A204.1 (cell line): ENCODE data around the gene FARS2.

ENCODE experiments used
- FAIRE-seq: peaks from 2 replicates; lab custom pipeline; 2012; peaks lifted over from hg19 to GRCh38; lab: Jason Lieb, UNC

The FARS2 gene

DNA sequence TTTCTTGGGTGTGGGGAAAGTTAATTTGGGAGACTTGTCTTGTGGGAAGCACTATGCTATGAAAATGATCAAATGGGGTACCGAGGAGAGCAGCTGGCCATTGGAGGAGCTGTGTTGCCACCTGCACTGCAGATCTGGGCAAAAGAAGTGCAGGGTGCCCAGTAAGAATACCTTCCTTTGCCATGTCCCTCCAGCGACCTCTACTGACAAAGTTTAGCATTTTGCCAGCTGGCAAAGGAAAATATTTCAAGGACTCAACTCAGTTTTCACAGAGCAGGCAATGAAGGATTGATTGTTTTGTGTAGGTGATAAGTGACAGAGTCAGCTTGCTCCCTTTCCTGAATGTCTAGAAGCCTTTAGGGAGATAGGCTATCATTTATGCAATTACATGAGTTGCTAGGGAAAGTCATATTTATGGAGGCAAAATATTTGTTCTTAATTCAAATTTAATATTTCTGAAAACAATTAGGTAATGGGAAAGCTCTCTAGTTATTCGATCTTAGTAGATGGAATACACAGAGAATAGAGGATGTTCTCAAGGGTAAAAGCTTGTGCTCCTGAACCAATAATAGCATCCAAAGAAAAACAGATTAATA is 118.4 kb downstream of the FARS2 start:
- no peak for FAIRE-seq

DNA sequence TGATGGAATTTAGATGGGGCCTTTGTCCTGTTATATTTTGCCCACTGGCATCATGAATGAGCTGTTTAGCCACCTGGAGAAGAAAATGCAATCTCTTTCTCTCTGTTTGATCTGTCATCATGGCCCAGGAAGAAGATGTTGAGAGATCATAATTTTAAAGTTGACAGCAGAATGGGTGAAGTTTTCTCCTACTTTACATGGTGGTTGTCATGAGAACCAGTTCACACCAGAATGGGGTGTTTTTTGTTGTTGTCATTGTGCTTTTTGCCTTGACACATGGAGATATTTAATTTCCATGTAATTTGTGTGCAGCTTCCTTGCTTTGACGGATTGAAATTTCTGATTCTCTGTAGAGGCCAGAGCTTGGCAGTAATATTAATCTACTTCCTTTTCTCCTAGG is 122.5 kb downstream of the FARS2 start:
- no peak for FAIRE-seq

DNA sequence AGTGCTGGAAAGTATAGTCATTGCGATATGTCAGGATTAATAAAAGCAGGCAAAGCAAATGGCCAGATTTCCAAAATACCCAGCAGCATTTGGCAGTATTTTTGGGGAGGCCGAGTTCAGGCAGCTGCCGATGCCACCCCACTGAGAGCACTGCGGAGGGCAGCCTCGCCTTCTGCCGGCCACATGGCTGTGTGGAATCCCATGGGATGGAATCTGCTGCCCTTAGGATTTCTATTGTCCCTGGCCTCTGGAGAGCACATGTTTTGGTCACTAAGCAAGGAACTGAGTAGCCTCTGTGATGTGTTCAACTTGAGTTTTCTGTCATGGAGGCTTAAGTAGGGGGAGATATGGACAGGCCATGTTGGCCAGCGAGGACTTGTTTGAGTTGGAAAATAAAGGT is 123.0 kb downstream of the FARS2 start:
- no peak for FAIRE-seq

DNA sequence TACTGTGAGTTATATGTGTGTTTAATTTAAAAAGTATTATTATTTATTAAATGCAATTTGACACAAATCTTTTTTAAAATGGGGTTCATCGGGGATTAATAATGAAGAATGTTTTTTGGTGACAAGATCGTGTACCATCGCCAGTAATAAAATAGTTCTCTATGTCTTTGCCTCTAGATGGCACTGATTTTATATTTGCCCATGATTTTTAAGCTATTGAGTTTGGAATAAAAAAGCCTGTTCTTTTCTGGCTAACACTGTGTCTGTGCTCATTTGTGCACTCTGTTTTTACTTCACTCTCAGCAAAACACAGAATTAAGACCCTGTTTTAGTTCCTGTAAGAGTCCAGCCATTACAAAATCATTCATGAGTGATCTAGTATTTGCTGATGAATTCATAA is 127.0 kb downstream of the FARS2 start:
- FAIRE-seq, result no peak

DNA sequence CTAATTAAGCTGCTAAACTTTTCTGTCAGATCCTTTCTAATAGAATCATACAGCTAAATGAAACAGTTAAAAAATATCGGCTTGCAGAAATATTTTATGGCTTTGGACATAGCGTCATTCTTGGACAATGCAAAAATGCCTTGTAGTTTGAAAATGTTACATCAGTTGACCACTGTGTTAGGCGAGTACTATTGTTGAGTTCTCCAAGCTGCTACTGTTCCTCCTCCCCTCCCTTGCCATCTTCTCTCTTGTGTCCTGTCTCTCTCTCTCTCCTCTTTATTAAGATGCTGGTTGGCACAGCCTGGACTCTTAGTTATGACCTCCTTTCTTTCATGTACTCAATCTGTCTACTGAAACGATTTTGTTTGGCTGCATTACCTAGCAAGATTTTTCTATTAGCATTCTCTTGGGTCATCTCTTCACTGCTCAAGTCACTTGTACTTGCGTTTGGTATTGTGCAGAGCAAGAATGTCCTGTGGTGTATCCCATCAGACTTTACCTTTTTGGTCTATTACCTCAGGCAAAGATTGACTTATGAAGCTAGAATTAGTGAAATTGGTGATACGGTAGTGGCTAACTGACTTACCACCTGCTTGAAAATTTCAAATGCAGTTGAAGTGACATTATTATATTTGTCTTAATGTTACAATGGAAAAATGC is 127.9 kb downstream of the FARS2 start:
- FAIRE-seq, result no peak

DNA sequence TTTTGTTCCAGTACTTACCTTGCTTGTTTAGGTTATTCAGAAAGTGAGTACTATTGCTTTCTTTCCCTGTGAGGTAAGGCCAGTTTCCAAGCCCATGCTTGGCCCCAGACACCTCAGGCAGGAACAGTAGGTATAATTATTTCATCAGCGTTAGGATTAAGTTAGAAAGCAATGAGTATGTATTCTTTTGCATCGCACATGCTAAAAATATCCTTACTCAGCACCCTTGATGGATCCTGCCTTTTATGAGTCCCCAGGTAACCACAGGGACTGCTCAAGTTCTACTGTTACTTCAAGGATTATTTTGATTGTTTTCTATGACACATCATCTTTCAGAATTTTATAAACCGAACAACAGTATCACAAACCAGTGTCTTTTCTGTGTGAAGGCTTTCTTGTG is 128.9 kb downstream of the FARS2 start:
- no peak for FAIRE-seq

DNA sequence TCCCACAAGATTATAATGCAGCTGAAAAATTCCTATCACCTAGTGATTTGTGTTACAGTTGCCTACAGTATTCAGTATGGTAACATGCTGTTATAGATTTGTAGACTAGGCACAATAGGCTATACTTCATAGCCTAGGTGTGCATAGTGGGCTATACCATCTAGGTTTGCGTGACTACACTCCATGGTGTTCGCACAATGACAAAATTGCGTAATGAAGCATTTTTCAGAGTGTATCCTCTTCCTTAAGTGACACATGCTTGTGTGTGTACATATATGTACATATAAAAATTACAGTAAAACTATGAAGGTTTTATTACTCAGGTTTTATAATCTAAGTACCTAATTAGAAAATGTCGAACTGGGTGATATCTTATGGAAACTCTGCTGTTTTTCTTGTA is 133.0 kb downstream of the FARS2 start:
- FAIRE-seq, result no peak

DNA sequence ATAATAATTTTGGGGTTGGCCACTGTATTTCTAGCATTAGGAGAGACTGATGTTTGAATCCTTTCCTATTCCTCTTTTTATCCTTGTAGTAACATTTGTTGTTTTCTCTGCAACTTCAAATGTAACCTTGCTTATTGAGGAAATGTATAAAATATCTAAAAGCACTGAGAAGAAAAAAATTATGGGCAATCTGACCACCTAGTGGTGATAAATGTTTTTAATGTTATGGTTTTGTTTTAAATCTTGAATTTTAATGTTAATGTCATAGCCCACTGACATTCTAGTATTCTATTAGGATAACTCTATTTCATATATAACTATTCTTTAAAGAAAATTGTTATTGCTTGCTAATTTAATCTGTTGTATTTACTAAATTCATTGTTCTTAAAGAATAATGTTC is 134.4 kb downstream of the FARS2 start:
- peak; percentile 62 for FAIRE-seq

DNA sequence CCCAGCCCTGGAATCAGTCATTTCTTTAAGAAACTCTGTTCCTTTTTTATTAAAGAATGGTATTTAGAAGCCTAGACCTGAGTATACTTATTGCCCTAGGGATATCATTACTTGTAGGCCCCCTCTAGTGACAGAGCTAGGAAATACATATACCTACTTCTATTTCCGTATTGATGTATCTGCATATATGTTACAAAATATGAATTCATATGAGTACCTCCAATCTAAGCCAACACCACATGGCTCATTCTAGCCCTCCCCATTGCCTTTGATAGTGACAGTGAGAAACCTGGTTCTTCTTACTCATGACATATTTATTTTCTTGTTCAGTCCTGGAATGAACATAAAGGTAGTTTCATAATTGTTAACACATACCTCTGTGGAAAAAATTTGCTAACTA is 137.2 kb downstream of the FARS2 start:
- peak; percentile 56 for FAIRE-seq

DNA sequence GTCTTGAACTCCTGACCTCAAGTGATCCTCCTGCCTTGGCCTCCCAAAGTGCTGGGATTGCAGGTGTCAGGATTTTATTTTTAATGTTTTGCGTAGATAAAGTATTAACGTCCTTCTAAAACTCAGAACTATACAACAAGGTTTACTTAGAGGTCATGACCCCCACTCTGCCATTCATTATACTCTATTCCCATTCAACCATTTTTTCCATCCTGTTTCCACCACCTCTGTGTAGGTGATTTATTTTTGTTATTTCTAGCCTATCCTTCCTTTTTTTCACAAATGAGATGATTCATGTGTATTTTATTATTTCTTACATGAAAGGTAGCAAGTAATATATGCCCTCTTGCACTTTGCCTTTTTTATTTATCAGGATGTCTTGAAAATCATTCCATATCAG is 138.1 kb downstream of the FARS2 start:
- FAIRE-seq, result no peak

DNA sequence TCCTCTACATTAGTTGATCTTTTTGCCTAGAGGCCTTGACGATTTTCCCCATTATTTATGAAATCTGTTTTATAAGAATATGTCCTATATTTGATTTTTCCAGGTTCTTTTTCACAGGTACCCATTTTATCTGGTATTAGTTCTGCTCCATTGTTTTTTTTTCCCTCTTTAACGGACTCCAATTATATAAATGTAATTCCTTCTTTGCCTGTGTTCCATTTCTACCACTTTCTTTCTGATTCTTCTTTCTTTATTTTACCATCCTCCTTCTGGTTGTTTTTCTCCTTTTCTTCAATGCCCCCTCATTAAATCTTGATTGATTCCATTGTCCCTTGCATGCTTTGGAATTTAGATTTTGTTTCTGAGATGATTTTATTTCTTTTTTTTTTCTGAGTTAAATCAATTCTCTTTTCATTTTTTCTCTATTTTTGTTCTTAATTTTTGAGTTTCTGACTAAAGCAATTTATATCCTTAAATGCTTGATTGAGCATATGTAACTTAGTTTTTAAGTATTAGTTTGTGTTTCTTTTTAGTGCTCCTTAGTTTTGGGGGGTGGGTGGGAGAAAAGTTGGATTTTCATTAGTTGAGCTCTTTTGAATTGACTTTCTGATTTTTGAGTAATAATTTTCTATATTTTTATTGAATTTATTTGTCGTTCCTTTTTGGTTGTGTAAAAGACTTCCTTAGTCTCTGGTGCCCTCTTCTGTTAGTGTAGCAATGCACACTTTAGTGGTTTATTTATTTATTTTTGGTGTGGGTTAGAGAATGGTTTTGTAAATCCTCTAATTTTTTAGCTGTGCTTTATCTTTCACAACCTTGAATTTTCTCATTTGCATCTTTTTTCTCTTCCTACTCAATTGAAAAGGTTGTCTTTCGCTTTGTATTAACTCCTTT is 140.8 kb downstream of the FARS2 start:
- peak; percentile 83 for FAIRE-seq

DNA sequence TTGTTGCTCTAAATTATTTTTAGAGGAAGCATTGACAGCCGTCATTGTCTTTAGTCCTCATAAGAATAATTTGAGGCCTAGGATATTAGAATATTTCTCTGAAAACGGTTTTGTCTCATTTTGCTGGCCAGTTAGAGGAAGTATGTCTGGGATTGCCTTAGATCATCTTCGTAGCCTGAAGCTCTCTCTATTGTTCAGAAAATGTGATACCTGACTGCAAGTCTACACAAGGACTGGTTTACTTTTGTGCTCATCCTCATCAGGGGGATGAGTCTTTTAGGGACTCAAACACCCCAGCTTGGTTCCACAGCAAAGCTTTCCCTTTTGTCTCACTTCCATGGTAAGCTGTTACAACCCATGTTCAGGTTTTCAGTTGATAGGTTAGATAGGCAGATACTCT is 141.8 kb downstream of the FARS2 start:
- no peak for FAIRE-seq

DNA sequence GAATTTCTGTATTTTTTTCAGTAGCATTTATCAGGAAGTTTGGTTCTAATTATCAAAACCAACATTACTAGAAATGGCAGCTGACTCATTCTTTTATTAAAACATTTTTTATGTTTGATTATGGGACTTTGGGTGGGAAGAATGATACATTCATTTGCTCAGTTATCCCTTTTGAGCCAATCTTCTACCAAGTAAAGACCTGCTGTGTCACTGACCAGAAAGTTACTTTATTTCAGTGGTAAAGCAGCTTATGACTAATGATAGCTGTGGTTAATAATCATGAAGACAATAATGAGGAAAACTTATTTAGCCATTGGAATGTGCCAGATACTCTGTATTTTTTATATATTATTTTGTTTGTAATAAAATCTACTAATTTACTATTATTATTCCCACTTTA is 142.3 kb downstream of the FARS2 start:
- FAIRE-seq, result no peak

DNA sequence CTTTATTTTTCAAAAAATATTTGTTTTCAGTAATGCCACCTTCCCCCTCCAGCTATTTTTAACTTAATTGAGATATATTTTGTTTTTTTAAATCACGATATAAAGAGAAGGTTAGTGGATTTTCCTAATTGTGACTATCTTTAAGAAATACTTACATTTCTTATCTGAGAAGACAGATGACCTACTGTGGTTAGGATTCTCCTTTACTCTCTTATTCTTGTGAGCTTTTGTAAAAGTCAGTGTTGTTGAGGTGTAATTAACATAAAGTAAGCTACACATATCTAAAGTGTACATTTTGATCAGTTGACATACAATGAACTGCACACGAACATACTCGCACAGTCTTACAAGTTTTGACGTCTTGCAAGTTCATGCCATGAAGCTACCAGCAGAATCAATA is 144.7 kb downstream of the FARS2 start:
- FAIRE-seq, result no peak

DNA sequence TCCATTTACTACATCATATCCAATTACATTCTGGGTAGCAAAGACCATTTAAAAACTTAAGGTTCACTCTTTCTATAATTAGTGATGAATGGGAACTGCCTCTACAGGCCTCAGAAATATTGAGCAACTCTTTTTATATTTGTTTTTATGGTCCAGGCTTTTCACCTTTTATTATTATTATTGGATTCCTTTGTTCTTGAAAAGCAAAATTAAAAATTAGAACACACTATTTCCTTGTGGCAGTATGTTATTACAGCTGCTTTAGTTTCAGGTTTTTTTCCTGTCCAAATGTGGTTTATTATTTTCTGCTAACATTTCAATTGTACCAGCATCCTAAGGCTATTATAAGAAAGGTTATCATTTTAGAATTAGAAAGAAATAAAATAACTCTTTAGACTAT is 150.1 kb downstream of the FARS2 start:
- FAIRE-seq, result no peak

DNA sequence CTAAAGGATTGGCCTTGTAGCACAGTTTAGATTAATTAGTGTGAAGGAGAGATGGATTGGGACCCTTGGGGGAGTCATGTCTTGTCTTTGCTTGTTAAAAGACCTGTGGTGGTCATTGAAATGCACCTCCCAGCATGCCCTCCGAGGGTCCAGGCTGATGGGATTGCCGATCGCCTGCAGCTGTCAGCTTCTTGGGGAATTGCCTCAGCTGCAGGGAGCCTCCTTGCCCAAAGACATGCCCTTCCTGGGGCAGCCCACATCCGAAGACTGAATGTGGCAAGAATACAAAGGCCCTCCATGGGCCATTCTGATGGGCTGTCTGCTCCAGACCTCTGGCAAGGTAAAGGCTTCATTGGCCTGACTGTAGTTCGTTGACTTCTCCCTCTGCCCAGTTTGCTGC is 150.7 kb downstream of the FARS2 start:
- no peak for FAIRE-seq

DNA sequence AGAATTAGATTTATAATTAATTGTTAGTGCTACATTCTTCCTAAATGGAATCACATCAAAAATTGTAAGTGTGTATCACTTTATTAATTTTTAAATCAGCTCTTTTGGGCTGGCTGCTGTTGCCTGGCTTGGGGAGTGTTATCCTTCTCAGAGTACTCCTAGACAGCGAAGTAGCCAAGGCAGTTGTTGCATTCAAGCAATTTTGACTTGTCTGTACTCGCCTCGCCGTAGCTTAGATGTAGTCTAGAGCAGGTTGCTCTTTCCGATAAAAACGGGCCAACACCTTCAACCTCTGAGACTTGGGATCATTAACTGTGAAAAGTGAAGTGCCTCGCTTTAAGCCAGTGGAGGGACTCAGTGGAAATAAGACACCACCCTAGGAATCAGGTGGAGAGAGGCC is 151.3 kb downstream of the FARS2 start:
- FAIRE-seq, result no peak

DNA sequence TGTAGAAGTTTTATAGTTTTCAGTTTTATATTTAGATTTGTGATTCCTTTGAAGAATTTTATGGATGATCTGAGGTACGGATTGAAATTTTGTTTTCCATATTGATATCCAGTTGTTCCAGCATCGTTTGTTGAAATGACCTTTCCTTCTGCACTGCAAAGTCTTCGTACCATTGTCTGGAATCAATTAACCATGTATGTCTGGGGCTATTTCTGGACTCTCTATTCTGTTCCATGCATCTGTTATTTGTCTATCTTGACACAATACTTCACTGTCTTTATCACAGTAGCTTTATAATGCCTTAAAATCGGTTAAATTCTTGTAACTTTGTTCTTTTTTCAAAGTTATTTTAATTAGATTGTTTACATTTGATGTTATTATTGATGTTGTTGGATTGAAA is 154.9 kb downstream of the FARS2 start:
- peak; percentile 52 for FAIRE-seq

DNA sequence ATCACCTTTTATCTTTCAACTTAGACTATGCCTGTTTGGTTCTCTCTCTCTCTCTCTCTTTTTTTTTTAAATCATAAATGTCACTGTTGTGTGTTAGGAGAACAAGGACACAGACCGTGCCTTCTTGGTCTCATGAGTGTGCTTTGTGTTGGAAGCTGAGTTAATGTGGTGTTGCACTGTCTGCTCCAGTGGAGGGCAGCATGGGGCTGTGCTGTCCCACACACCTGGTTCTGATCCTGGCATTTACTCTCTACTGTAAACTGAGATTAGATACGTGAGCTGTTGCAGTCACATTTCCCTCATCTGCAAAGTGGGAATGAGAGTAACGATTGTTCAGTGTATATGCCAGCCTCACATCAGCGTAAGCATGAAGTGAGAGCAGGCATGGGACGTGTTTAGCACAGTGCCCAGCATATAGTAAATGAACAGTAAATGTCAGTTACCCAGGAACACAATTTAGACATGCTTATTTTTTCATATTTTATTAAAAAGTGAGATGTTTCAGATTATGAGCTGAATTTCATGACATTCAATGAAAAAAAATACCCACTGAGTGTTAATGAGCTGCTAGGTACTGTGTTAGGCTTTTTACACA is 161.1 kb downstream of the FARS2 start:
- FAIRE-seq, result no peak

DNA sequence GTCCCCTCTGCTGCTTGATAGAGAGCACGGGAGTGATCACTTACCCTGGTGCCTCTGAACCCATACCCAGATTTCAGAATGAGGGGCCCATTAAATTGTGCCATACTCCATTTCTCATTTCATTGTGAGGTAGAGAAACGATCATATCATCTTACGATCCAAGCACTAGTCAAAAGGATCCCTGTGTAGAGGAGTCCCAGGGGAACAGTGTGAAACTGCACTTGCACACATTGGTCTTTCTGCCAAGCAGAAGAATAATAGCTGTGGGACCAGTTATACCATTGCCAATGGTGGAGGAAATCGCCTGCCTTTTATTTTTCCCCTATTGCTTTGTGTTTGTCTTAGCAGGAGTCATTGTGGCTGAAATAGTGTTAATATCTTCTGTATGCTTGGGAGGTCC is 161.9 kb downstream of the FARS2 start:
- FAIRE-seq, result no peak

DNA sequence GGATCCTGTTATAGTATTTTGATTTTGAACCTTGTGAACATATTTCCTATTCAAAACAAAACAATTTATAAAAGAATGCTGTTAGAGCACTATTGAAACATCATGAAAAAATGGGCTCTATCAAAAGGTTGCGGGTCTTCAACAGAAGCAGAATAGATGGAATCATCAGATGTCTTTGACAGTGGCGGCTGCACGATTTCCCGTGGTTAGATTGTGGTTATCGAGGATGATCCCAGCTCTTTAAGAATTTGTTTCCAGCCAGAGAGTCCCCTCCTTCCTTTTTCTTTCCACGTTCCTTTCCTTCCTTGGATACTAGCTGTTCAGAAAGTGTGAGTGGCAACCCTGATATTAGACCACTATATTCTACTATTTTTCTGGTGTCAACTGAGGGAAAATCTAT is 163.4 kb downstream of the FARS2 start:
- FAIRE-seq, result no peak

DNA sequence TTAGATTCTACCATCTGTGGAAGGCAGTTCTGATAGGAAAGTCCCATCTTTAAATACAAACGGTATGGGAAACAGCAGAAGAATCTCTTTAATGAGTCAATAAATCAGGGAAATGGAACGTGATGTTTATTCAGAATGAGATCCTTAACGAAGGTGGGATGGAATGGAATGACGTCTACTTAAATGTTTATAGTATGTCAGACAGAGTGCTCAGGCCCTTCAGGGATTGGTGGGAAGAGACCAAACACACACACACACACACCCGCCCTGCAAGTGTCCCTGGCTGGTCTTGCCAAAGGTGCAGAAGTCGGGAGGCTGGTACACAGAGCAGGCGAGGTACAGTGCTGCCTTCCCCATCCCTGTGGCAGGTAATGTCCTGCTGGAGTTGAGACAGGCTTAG is 164.0 kb downstream of the FARS2 start:
- FAIRE-seq, result no peak

DNA sequence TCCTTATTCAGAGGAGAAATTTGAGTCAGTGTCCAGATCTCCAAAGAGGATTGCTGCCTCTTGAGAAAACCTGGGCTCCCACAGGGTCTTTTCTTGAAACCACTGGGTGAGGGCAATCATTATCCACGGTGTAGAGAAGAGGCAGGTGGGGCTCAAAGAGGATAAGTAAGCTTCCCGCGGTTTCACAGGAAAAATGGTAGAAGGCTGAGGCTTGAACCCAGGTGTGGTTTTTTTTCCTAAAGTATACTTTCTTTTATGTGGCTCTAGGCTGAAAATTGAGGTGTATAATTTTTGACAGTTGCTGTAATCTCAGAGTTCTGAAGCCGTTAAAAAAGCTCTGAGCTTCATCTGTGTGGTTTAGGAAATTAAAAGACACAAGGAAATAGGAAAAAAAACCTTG is 164.5 kb downstream of the FARS2 start:
- no peak for FAIRE-seq
